AG09309 (cell line): ENCODE data around the gene CFAP77.

Experiments used
- DNase-seq: peaks from one replicate; pipeline ENCODE4 v3.0.0-alpha.2; 2010; ENCODE audit warnings: low read depth
- H3K4me3 ChIP-seq: 2 replicates; pipeline ENCODE4 v1.5.1; 2011; ENCODE audit warnings: mild to moderate bottlenecking, low read depth, low read length, moderate library complexity; ENCODE audit not compliant: control insufficient read depth
- TF ChIP-seq, protein P1 (sequence below): IDR thresholded peaks from 2 replicates; pipeline ENCODE4 v1.5.1; 2011; ENCODE audit warnings: mild to moderate bottlenecking, low read depth, low read length, inconsistent platforms; ENCODE audit not compliant: insufficient read depth, control insufficient read depth; ENCODE audit errors: missing control alignments

CFAP77 gene

DNA sequence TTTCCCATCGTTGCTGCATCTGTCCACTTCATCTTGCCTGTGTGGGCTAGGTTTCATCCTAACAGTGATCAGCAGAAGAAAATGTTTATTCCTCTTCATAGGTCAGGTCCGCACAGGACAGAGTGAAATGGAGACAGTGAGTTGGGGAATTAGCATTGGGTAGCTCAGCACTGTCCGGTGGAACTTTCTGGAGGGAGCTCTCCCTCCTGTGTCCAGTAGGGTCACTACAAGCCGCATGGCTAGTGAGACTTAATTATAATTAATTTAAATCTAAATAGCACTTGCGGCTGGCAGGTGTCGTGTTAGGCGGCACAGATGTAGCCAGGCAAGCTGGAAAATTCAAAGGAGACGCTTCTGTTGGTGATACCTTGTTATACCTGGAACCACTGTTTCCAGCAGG lies 48.4 kb downstream of the CFAP77 start:
- H3K4me3 ChIP-seq, result no peak overlapping the region
- TF ChIP-seq, protein P1, sequence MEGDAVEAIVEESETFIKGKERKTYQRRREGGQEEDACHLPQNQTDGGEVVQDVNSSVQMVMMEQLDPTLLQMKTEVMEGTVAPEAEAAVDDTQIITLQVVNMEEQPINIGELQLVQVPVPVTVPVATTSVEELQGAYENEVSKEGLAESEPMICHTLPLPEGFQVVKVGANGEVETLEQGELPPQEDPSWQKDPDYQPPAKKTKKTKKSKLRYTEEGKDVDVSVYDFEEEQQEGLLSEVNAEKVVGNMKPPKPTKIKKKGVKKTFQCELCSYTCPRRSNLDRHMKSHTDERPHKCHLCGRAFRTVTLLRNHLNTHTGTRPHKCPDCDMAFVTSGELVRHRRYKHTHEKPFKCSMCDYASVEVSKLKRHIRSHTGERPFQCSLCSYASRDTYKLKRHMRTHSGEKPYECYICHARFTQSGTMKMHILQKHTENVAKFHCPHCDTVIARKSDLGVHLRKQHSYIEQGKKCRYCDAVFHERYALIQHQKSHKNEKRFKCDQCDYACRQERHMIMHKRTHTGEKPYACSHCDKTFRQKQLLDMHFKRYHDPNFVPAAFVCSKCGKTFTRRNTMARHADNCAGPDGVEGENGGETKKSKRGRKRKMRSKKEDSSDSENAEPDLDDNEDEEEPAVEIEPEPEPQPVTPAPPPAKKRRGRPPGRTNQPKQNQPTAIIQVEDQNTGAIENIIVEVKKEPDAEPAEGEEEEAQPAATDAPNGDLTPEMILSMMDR, result no peak
- no peak for DNase-seq

DNA sequence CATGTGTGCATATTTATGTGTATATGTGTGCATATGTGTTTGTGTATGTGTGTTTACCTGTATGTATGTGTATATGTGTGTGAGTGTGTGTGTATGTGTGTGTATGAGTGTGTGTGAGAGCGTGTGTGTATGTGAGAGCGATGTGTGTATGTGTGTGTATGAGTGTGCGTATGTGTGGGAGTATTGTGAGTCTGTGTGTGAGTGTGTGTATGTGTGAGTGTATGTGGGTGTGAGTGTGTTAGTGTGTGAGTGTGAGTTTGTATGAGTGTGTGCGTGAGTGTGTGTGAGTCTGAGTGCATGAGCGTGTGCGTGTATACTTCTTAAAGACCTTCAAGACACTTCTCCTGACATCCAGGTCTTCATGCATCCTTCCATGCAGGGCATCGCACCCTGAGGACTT lies 49.6 kb downstream of the CFAP77 start:
- TF ChIP-seq, protein P1, result no peak
- DNase-seq, result no peak
- no peak overlapping the region for H3K4me3 ChIP-seq

DNA sequence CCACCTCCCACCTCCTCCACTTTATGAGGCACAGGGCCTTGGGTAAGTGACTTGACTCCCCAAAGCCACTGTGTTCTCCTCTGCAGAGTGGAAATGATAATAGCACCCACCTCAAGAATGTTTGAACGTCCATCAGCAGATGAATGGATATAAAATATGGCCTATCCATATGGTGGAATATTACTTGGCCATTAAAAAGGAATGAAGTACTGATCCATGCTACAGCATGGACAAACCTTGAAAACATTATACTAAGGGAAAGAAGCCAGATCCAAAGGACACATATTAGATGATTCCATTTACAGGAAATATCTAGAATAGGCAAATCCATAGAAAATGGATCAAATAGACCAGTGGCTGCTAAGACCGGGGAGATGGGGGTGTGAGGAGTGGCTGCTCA lies 50.2 kb downstream of the CFAP77 start:
- TF ChIP-seq, protein P1, result no peak

DNA sequence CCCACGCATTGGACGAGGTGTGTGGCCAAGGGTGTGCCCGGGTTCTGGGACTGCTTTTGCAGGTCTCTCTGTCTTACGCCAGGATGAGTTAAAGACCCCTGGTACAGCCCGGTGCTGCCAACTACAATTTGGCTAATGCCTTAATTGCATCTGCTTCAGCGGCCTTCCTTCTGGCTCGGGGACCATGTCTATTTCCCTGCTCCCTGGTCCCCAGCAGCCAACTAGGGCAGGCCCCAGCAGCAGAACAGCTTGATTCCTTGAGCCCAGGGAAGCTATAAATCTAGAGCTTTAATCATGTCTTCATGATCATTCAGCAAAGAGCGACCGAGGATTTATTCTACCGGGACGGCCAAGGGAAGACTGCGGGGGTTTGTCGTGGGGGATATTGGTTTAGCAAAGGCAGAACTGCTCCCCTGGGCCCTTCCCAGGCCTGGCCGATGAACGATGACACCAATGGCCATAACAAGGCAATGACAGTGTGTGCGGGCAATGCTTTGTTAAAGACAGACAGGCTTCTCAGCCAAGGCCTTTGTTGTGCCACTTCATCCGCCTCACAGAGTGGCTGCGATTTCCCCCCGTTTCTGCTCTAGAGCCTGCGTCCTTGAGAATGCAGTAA lies 51.4 kb downstream of the CFAP77 start:
- no peak for DNase-seq
- TF ChIP-seq, protein P1, result no peak
- H3K4me3 ChIP-seq, result no peak overlapping the region

More for the DNA sequence above, 50.2 kb downstream of the CFAP77 start:
- H3K4me3 ChIP-seq, result no peak overlapping the region
- no peak for DNase-seq

DNA sequence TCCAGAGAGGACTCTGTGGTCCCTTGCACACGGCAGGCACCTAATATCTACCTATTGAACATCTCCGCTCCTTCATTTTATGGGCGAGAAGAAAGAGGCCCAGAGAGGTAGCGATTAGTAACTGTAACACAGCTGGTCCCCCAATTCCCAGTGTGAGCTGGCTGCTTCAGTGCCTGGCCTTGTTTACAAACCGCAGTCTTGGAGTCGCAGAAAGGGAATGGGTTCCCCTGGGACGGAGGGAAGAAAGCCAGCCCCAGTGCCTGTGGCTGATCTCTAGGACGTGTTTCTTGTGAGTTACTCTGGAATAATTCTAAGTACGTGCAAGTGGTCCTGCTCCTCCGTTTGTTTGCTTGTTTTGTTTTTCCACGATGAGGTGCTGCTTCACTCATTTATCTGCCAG lies 52.0 kb downstream of the CFAP77 start:
- TF ChIP-seq, protein P1, result no peak
- H3K4me3 ChIP-seq, result no peak overlapping the region
- no peak for DNase-seq

DNA sequence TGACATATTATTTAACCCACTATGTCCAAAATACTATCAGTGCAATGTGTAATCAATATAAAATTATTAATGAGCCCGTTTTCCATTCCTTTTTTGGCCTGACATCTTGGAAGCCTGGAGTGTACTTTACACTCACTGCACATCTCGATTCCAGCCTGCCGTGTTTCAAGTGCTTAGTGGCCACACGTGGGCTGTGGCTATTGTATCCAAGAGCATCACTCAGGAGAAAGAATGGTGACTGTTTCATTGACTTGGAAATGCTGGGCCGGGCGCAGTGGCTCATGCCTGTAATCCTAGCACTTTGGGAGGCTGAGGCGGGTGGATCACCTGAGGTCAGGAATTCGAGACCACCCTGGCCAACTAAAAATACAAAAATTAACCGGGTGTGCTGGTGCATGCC lies 54.5 kb downstream of the CFAP77 start:
- TF ChIP-seq, protein P1, result no peak
- H3K4me3 ChIP-seq, result no peak overlapping the region
- no peak for DNase-seq
